Amygdala (tissue), 56 donors: Measurements from ENCODE around the gene PLEKHO2.

ENCODE experiments used
- DNase-seq, 56 donors: peaks; one replicate each; lab custom pipeline; 2025; lab: John Stamatoyannopoulos, UW

Gene PLEKHO2

GRCh38 chr15:64883997-64884511 is 42.3 kb downstream of the PLEKHO2 start:
- peak in 14 of 56 donors; percentile 14 to 53 (median 30) for DNase-seq

- DNase-seq = no peak
Measured at GRCh38 chr15:64884679-64885078, 43.0 kb downstream of the PLEKHO2 start.

GRCh38 chr15:64888336-64888735 is 46.6 kb downstream of the PLEKHO2 start:
- DNase-seq = no peak

GRCh38 chr15:64891561-64891960 is 49.8 kb downstream of the PLEKHO2 start:
- no peak for DNase-seq

GRCh38 chr15:64892847-64893403 is 51.2 kb downstream of the PLEKHO2 start:
- peak in 1 of 56 donors; percentile 19 for DNase-seq

GRCh38 chr15:64893481-64894394 is 52.0 kb downstream of the PLEKHO2 start:
- DNase-seq = peak; percentile 33 to 90 (median 76)

GRCh38 chr15:64894395-64895056 is 52.8 kb downstream of the PLEKHO2 start:
- no peak for DNase-seq

- peak in 5 of 56 donors; percentile 15 to 37 (median 28) for DNase-seq
Measured at GRCh38 chr15:64895285-64896065, 53.8 kb downstream of the PLEKHO2 start.

GRCh38 chr15:64896371-64897069 is 54.8 kb downstream of the PLEKHO2 start:
- DNase-seq = no peak

- no peak for DNase-seq
Measured at GRCh38 chr15:64897345-64897985, 55.8 kb downstream of the PLEKHO2 start.

GRCh38 chr15:64898406-64898805 is 56.7 kb downstream of the PLEKHO2 start:
- DNase-seq = no peak

GRCh38 chr15:64901141-64901540 is 59.4 kb downstream of the PLEKHO2 start:
- DNase-seq = no peak

- DNase-seq = no peak
Measured at GRCh38 chr15:64901914-64902313, 60.2 kb downstream of the PLEKHO2 start.

GRCh38 chr15:64902863-64903262 is 61.1 kb downstream of the PLEKHO2 start:
- DNase-seq = no peak

GRCh38 chr15:64903326-64903950 is 61.7 kb downstream of the PLEKHO2 start:
- no peak for DNase-seq

GRCh38 chr15:64904189-64904588 is 62.5 kb downstream of the PLEKHO2 start:
- no peak for DNase-seq

- peak in 49 of 56 donors; percentile 17 to 78 (median 54) for DNase-seq
Measured at GRCh38 chr15:64905119-64905831, 63.6 kb downstream of the PLEKHO2 start.

- DNase-seq = no peak
Measured at GRCh38 chr15:64905941-64906340, 64.2 kb downstream of the PLEKHO2 start.
